PC-3 (cell line): Measurements from ENCODE around the gene EFNA5. TPM values are rescaled to one million over a fixed set of nuclear protein-coding genes. Genes with fewer than 3 reads are reported as not detected.
A peak's percentile ranks its signal among the peaks of the same experiment; 100 is the strongest.

Source experiments
- ATAC-seq: fragments of 200-7000 bp; cut with Tn5 transposase; 2 replicates; pipeline ENCODE4 v1.9.1; 2020; ENCODE audit warnings: mild to moderate bottlenecking, moderate library complexity
- BruUV-seq: library from RNA; stranded (reverse); fragments of 400-500 nt; replicated peaks from 2 replicates; lab custom pipeline; 2021; lab: Mats Ljungman, UMichigan
- CTCF ChIA-PET: fragments of 300-600 bp; sonication (Branson Sonifier 250); formaldehyde crosslinking; loops from one replicate; lab custom pipeline; 2022; ENCODE audit warnings: antibody characterized with exemption; lab: Charles Lee
- POLR2A ChIA-PET: fragments of 300-600 bp; sonication (Branson Sonifier 250); formaldehyde crosslinking; loops from one replicate; lab custom pipeline; 2022; ENCODE audit warnings: antibody characterized with exemption; ENCODE audit not compliant: unreplicated experiment; lab: Charles Lee
- DNase-seq: peaks from one replicate; pipeline ENCODE4 v3.0.0-alpha.2; 2015
- H2AFZ ChIP-seq: fragments of 300-600 bp; sonication (generic); 2 replicates; pipeline ENCODE4 v1.6.0; 2016; ENCODE audit warnings: antibody characterized with exemption, low read length
- H3F3A ChIP-seq: fragments of 300-600 bp; sonication (generic); one replicate; pipeline ENCODE4 v1.6.0; 2017; ENCODE audit warnings: antibody characterized with exemption, low read length, control low read depth, mild to moderate bottlenecking; ENCODE audit not compliant: unreplicated experiment
- H3K27ac ChIP-seq: fragments of 300-600 bp; sonication (generic); 2 replicates; pipeline ENCODE4 v1.5.1; 2016; ENCODE audit warnings: mild to moderate bottlenecking, low read length
- H3K27me3 ChIP-seq: fragments of 300-600 bp; sonication (generic); 2 replicates; pipeline ENCODE4 v1.6.1; 2016; ENCODE audit warnings: low read length, mixed read lengths
- H3K36me3 ChIP-seq: fragments of 300-600 bp; sonication (generic); 2 replicates; pipeline ENCODE4 v1.6.1; 2016; ENCODE audit warnings: low read depth, mixed run types, low read length, mixed read lengths
- H3K4me1 ChIP-seq: fragments of 300-600 bp; sonication (generic); 2 replicates; pipeline ENCODE4 v1.5.1; 2016; ENCODE audit warnings: low read length; ENCODE audit not compliant: insufficient read depth
- H3K4me2 ChIP-seq: fragments of 300-600 bp; sonication (generic); 2 replicates; pipeline ENCODE4 v1.6.0; 2016; ENCODE audit warnings: low read length
- H3K4me3 ChIP-seq: fragments of 300-600 bp; sonication (generic); 2 replicates; pipeline ENCODE4 v1.5.1; 2016; ENCODE audit warnings: mild to moderate bottlenecking, low read length, mixed read lengths
- H3K79me2 ChIP-seq: fragments of 300-600 bp; sonication (generic); 2 replicates; pipeline ENCODE4 v1.6.1; 2017; ENCODE audit warnings: low read length, mixed read lengths
- H3K9ac ChIP-seq: fragments of 300-600 bp; sonication (generic); 2 replicates; pipeline ENCODE4 v1.6.0; 2016; ENCODE audit warnings: mild to moderate bottlenecking, low read length
- H3K9me2 ChIP-seq: fragments of 300-600 bp; sonication (generic); replicated peaks from 2 replicates; pipeline ENCODE4 v1.6.1; 2016; ENCODE audit warnings: mixed run types, low read length, mixed read lengths
- H3K9me3 ChIP-seq: fragments of 300-600 bp; sonication (generic); 2 replicates; pipeline ENCODE4 v1.6.1; 2016; ENCODE audit warnings: low read length, mixed read lengths
- H4K20me1 ChIP-seq: fragments of 300-600 bp; sonication (generic); 2 replicates; pipeline ENCODE4 v1.6.1; 2016; ENCODE audit warnings: low read length, mixed read lengths
- CTCF ChIP-seq: fragments of 300-600 bp; sonication (generic); conservative IDR thresholded peaks from 2 replicates; pipeline ENCODE4 v1.5.1; 2017; ENCODE audit warnings: antibody characterized with exemption, low read depth, mild to moderate bottlenecking, low read length
- EZH2 ChIP-seq: fragments of 300-600 bp; sonication (generic); IDR thresholded peaks from one replicate; pipeline ENCODE4 v1.6.1; 2017; ENCODE audit warnings: antibody characterized with exemption, mild to moderate bottlenecking, low read length; ENCODE audit not compliant: unreplicated experiment
- EZH2phosphoT487 ChIP-seq: fragments of 300-600 bp; sonication (generic); IDR thresholded peaks from 2 replicates; pipeline ENCODE4 v1.6.1; 2018; ENCODE audit warnings: mild to moderate bottlenecking, antibody characterized with exemption, low read length, borderline replicate concordance
- intact Hi-C: fragments of 100-400 bp; cut with micrococcal nuclease; formaldehyde crosslinking; loops from 2 replicates; pipeline ENCODE4 v1.9.0; 2023
- total RNA-seq: library from RNA; depleted of rRNA; stranded (reverse); fragments of >200 nt; gene quantifications from 2 replicates; pipeline ENCODE4 v1.2.3, GENCODE V29; 2014

Gene EFNA5
- total RNA-seq, 1 experiment from 2014 or later, result 5.4 TPM

DNA sequence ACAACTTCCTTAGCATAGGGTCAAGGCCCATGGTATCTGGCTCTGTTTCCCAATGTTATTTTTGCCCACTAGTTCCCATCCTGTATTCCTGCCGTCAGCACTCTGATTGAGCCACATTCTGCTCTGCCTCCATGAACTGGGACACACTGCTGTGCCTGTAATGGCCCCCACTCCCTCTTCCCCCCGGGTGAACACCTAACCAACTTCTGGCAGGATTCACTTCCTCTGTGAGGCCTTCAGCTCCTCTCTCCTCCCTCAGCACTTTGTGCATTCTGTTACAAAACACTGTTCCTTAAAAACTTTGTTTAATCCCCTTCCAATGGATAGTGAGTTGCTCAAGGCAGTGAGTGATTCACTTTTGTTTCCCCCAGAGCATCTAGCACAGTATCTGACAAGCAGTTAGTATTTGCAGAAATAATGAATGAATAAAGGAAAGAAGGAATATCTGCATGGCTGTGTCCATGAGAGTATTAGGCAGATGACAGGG is 183.6 kb downstream of the EFNA5 start:
- H3K27me3 ChIP-seq, result no peaks in the 10 kb centered on the region
- BruUV-seq, result no TSS peak
- intact Hi-C loops, result no loop called here
- H3F3A ChIP-seq, result no peaks in the 10 kb centered on the region
- no peaks in the 10 kb centered on the region for H4K20me1 ChIP-seq
- no peak overlapping the region; the same call in 1 of the 2 replicates for H3K4me3 ChIP-seq
- H3K4me2 ChIP-seq, result peak overlapping the region; percentile 18; the same call in 1 of the 2 replicates
- DNase-seq (no peak), ATAC-seq (no peak; the same call in 1 of the 2 replicates)
- ChIA-PET CTCF (interaction anchor here (0.6 kb wide), 1 partner anchor 14 kb away, joined by 4 read pairs; no protein-coding TSS in a partner anchor), POLR2A (no interaction called here)
- no peak overlapping the region for H2AFZ ChIP-seq
- TF ChIP-seq EZH2, result no peak
- no peak for TF ChIP-seq CTCF
- TF ChIP-seq EZH2phosphoT487, result no peak
- H3K9me3 ChIP-seq, result no peaks in the 10 kb centered on the region
- peaks cover 23% of the 10 kb centered on the region for H3K4me1 ChIP-seq
- H3K9ac ChIP-seq, result no peak overlapping the region
- H3K9me2 ChIP-seq, result no peaks in the 10 kb centered on the region
- no peaks in the 10 kb centered on the region for H3K36me3 ChIP-seq
- H3K27ac ChIP-seq, result peak overlapping the region; percentile 31; the same call in 1 of the 2 replicates
- H3K79me2 ChIP-seq, result no peaks in the 10 kb centered on the region

DNA sequence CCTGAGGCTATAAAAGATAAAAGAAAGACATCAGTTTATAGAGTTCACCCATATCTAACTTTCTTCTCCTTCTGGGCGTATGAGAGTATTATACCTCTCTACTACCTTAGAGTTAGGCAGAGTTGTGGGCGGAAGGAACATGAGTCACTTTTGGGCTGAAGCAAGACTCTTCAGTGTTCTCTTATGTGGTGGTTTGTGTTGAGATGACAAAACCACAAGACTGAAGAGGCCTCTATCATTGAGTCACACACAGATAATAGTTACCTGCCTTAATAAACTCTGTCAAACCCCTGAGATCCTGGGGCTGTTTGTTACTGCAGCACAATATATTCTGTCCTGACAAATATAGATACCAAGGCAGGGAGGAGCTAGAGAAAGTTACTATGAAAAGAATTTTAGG is 184.2 kb downstream of the EFNA5 start:
- intact Hi-C loops, result no loop called here
- peak overlapping the region; percentile 56 for H3K27ac ChIP-seq
- H3K27me3 ChIP-seq, result no peaks in the 10 kb centered on the region
- TF ChIP-seq EZH2 (no peak), CTCF (no peak), EZH2phosphoT487 (no peak)
- H3F3A ChIP-seq, result no peaks in the 10 kb centered on the region
- H3K36me3 ChIP-seq, result no peaks in the 10 kb centered on the region
- no TSS peak for BruUV-seq
- H3K9me3 ChIP-seq, result no peaks in the 10 kb centered on the region
- ChIA-PET CTCF (no interaction called here), POLR2A (no interaction called here)
- H3K4me1 ChIP-seq, result peaks cover 23% of the 10 kb centered on the region
- peak; percentile 78 for DNase-seq
- H3K4me2 ChIP-seq, result peak overlapping the region; percentile 44
- H3K9me2 ChIP-seq, result no peaks in the 10 kb centered on the region
- no peaks in the 10 kb centered on the region for H3K79me2 ChIP-seq
- ATAC-seq, result peak; percentile 99
- no peak overlapping the region for H3K9ac ChIP-seq
- no peak overlapping the region for H2AFZ ChIP-seq
- H4K20me1 ChIP-seq, result no peaks in the 10 kb centered on the region
- H3K4me3 ChIP-seq, result no peak overlapping the region

DNA sequence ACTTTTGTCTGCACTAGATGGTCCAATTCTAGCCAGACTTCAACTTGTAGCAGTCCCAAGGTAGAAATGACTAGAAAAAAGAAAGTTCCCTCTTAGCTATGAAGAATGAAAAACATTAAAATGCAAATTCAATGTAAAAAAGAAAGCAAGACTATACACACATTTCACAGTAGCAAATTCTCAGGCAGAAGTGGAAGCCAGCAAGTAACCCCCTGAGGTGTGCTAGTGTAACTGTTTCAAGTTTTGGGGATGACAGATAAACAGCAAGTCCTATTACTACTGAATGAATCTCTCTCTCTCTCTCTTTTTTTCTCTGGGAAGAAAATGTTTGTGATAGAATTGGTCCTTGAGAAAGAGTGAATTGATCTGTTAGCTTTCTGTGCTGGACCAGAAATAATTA is 185.6 kb downstream of the EFNA5 start:
- Histone ChIP-seq H3K9me2 (no peaks in the 10 kb centered on the region), H3K9ac (no peak overlapping the region), H3K79me2 (no peaks in the 10 kb centered on the region), H3K27me3 (no peaks in the 10 kb centered on the region), H3K4me3 (no peak overlapping the region), H3K9me3 (no peaks in the 10 kb centered on the region), H4K20me1 (no peaks in the 10 kb centered on the region), H3F3A (no peaks in the 10 kb centered on the region), H3K36me3 (no peaks in the 10 kb centered on the region), H2AFZ (no peak overlapping the region), H3K4me2 (no peak overlapping the region), H3K4me1 (peaks cover 23% of the 10 kb centered on the region), H3K27ac (no peak overlapping the region)
- intact Hi-C loops, result no loop called here
- TF ChIP-seq CTCF (no peak), EZH2phosphoT487 (no peak), EZH2 (no peak)
- ChIA-PET POLR2A (no interaction called here), CTCF (no interaction called here)
- BruUV-seq, result no TSS peak
- no peak for DNase-seq
- no peak for ATAC-seq
